Superior temporal gyrus (tissue), 1 donor: ENCODE results near the gene CCDC107.

Experiments used
- DNase-seq: peaks from one replicate; pipeline ENCODE4 v3.0.0-alpha.2; 2016; ENCODE audit errors: extremely low spot score

CCDC107 gene

GRCh38 chr9:35682520-35683315 is 24.6 kb downstream of the CCDC107 start:
- DNase-seq: no peak

- no peak for DNase-seq
Observed at GRCh38 chr9:35683323-35683722, 25.2 kb downstream of the CCDC107 start.

- no peak for DNase-seq
Observed at GRCh38 chr9:35684921-35685320, 26.8 kb downstream of the CCDC107 start.

GRCh38 chr9:35685506-35685905 is 27.4 kb downstream of the CCDC107 start:
- no peak for DNase-seq

- DNase-seq: no peak
Observed at GRCh38 chr9:35686222-35687203, 28.4 kb downstream of the CCDC107 start.

GRCh38 chr9:35687306-35687705 is 29.2 kb downstream of the CCDC107 start:
- DNase-seq: no peak

- DNase-seq: no peak
Observed at GRCh38 chr9:35687972-35688557, 30.0 kb downstream of the CCDC107 start.

- no peak for DNase-seq
Observed at GRCh38 chr9:35688558-35689541, 30.8 kb downstream of the CCDC107 start.

- DNase-seq: no peak
Observed at GRCh38 chr9:35689542-35690293, 31.6 kb downstream of the CCDC107 start, which contains the start of gene TPM2. TPM2 (minus strand) TSS chr9:35689925; CDS start chr9:35689817, 108 bp downstream.

GRCh38 chr9:35690294-35690613 is 32.2 kb downstream of the CCDC107 start:
- DNase-seq: no peak

GRCh38 chr9:35690614-35691333 is 32.7 kb downstream of the CCDC107 start:
- no peak for DNase-seq

GRCh38 chr9:35691334-35691650 is 33.2 kb downstream of the CCDC107 start:
- no peak for DNase-seq

- no peak for DNase-seq
Observed at GRCh38 chr9:35691757-35692301, 33.7 kb downstream of the CCDC107 start.

GRCh38 chr9:35695943-35696401 is 37.9 kb downstream of the CCDC107 start:
- DNase-seq: no peak

- DNase-seq: peak; percentile 66
Observed at GRCh38 chr9:35696520-35697215, 38.6 kb downstream of the CCDC107 start.

GRCh38 chr9:35697486-35697885 is 39.4 kb downstream of the CCDC107 start:
- DNase-seq: no peak

GRCh38 chr9:35698231-35698630 is 40.1 kb downstream of the CCDC107 start:
- no peak for DNase-seq

- DNase-seq: no peak
Observed at GRCh38 chr9:35700031-35700430, 41.9 kb downstream of the CCDC107 start.

GRCh38 chr9:35700942-35701341 is 42.9 kb downstream of the CCDC107 start:
- no peak for DNase-seq
